Endothelial cell of umbilical vein (primary cell): ENCODE results near the gene COL8A1.
A peak's percentile ranks its signal among the peaks of the same experiment; 100 is the strongest.

ENCODE experiments used
- CTCF ChIP-seq, 2 donors: IDR thresholded peaks; 1 replicate in 1 of 2; 2 replicates in 1 of 2; pipeline ENCODE4 v1.5.1; 2011; ENCODE audit warnings: low read length in 2 of 2, mild to moderate bottlenecking in 2 of 2, moderate library complexity in 2 of 2, control low read depth in 1 of 2, inconsistent platforms in 1 of 2, low read depth in 1 of 2; ENCODE audit not compliant: insufficient read depth in 1 of 2; ENCODE audit errors: extremely low read depth in 1 of 2
- MYC ChIP-seq: IDR thresholded peaks from one replicate; pipeline ENCODE4 v1.6.1; 2011; ENCODE audit warnings: mild to moderate bottlenecking, low read depth, low read length
- POLR2AphosphoS5 ChIP-seq: IDR thresholded peaks from 2 replicates; pipeline ENCODE4 v1.6.1; 2012; ENCODE audit warnings: low read depth, mild to moderate bottlenecking, control low read depth, low read length, moderate library complexity; ENCODE audit not compliant: insufficient read depth
- TF ChIP-seq, protein P1 (sequence below): IDR thresholded peaks from 2 replicates; pipeline ENCODE4 v1.6.1; 2011; ENCODE audit not compliant: insufficient read depth, insufficient read length

- TF ChIP-seq CTCF (IDR thresholded peaks at IDR 0.05; ENCODE audit: extremely low read depth in 1 of 2, insufficient read depth in 1 of 2, low read depth in 1 of 2, low read length in 2 of 2) = no peak
- peak; percentile 60 for TF ChIP-seq POLR2AphosphoS5
- TF ChIP-seq, protein P1, sequence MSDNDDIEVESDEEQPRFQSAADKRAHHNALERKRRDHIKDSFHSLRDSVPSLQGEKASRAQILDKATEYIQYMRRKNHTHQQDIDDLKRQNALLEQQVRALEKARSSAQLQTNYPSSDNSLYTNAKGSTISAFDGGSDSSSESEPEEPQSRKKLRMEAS = no peak
- no peak for TF ChIP-seq MYC
Measured at GRCh38 chr3:99637368-99638111, 854 bp upstream of the COL8A1 start.
